ENCODE data around the gene DCC.

The DCC gene

GRCh38 chr18:52537261-52537660 is 197.3 kb downstream of the DCC start:
- no peak overlapping the region for H3K27ac ChIP-seq (ENCODE audit: low read depth, low read length)
- H3K4me3 ChIP-seq (ENCODE audit: low read depth, low read length), result no peak overlapping the region
- no peaks in the 10 kb centered on the region for H3K36me3 ChIP-seq (ENCODE audit: insufficient read depth, low read length)
- no peaks in the 10 kb centered on the region for H3K79me2 ChIP-seq (ENCODE audit: control insufficient read depth, insufficient read depth, low read length, unreplicated experiment)
- H2AFZ ChIP-seq (ENCODE audit: low read length, unreplicated experiment), result no peak overlapping the region
- H3K4me1 ChIP-seq (ENCODE audit: control insufficient read depth, insufficient read depth, low read length, unreplicated experiment), result no peaks in the 10 kb centered on the region
- H3K27me3 ChIP-seq (ENCODE audit: insufficient read depth, low read length), result no peaks in the 10 kb centered on the region

- H3K79me2 ChIP-seq (ENCODE audit: control insufficient read depth, insufficient read depth, low read length, unreplicated experiment), result no peaks in the 10 kb centered on the region
- H2AFZ ChIP-seq (ENCODE audit: low read length, unreplicated experiment), result no peak overlapping the region
- no peak overlapping the region for H3K27ac ChIP-seq (ENCODE audit: low read depth, low read length)
- no peak overlapping the region for H3K4me3 ChIP-seq (ENCODE audit: low read depth, low read length)
- H3K4me1 ChIP-seq (ENCODE audit: control insufficient read depth, insufficient read depth, low read length, unreplicated experiment), result no peaks in the 10 kb centered on the region
- no peaks in the 10 kb centered on the region for H3K36me3 ChIP-seq (ENCODE audit: insufficient read depth, low read length)
- no peaks in the 10 kb centered on the region for H3K27me3 ChIP-seq (ENCODE audit: insufficient read depth, low read length)
These were observed 201.1 kb downstream of the DCC start for GRCh38 chr18:52541056-52541455.

GRCh38 chr18:52544086-52544485 is 204.1 kb downstream of the DCC start:
- H3K27me3 ChIP-seq (ENCODE audit: insufficient read depth, low read length), result no peaks in the 10 kb centered on the region
- no peak overlapping the region for H3K27ac ChIP-seq (ENCODE audit: low read depth, low read length)
- no peaks in the 10 kb centered on the region for H3K4me1 ChIP-seq (ENCODE audit: control insufficient read depth, insufficient read depth, low read length, unreplicated experiment)
- no peaks in the 10 kb centered on the region for H3K36me3 ChIP-seq (ENCODE audit: insufficient read depth, low read length)
- H2AFZ ChIP-seq (ENCODE audit: low read length, unreplicated experiment), result no peak overlapping the region
- H3K4me3 ChIP-seq (ENCODE audit: low read depth, low read length), result no peak overlapping the region
- H3K79me2 ChIP-seq (ENCODE audit: control insufficient read depth, insufficient read depth, low read length, unreplicated experiment), result no peaks in the 10 kb centered on the region

- Histone ChIP-seq H3K27me3 (ENCODE audit: insufficient read depth, low read length) (no peaks in the 10 kb centered on the region), H2AFZ (ENCODE audit: low read length, unreplicated experiment) (no peak overlapping the region), H3K27ac (ENCODE audit: low read depth, low read length) (no peak overlapping the region), H3K4me1 (ENCODE audit: control insufficient read depth, insufficient read depth, low read length, unreplicated experiment) (no peaks in the 10 kb centered on the region), H3K4me3 (ENCODE audit: low read depth, low read length) (no peak overlapping the region), H3K36me3 (ENCODE audit: insufficient read depth, low read length) (no peaks in the 10 kb centered on the region), H3K79me2 (ENCODE audit: control insufficient read depth, insufficient read depth, low read length, unreplicated experiment) (no peaks in the 10 kb centered on the region)
These were observed 206.8 kb downstream of the DCC start for GRCh38 chr18:52546686-52547346.

GRCh38 chr18:52553441-52553840 is 213.4 kb downstream of the DCC start:
- no peak overlapping the region for H3K4me3 ChIP-seq (ENCODE audit: low read depth, low read length)
- H3K36me3 ChIP-seq (ENCODE audit: insufficient read depth, low read length), result no peaks in the 10 kb centered on the region
- H3K79me2 ChIP-seq (ENCODE audit: control insufficient read depth, insufficient read depth, low read length, unreplicated experiment), result no peaks in the 10 kb centered on the region
- no peaks in the 10 kb centered on the region for H3K27me3 ChIP-seq (ENCODE audit: insufficient read depth, low read length)
- no peak overlapping the region for H2AFZ ChIP-seq (ENCODE audit: low read length, unreplicated experiment)
- no peak overlapping the region for H3K27ac ChIP-seq (ENCODE audit: low read depth, low read length)
- no peaks in the 10 kb centered on the region for H3K4me1 ChIP-seq (ENCODE audit: control insufficient read depth, insufficient read depth, low read length, unreplicated experiment)

GRCh38 chr18:52554180-52554579 is 214.2 kb downstream of the DCC start:
- no peak overlapping the region for H3K27ac ChIP-seq (ENCODE audit: low read depth, low read length)

GRCh38 chr18:52567360-52567759 is 227.4 kb downstream of the DCC start:
- no peaks in the 10 kb centered on the region for H3K79me2 ChIP-seq (ENCODE audit: control insufficient read depth, insufficient read depth, low read length, unreplicated experiment)

More at GRCh38 chr18:52554180-52554579, 214.2 kb downstream of the DCC start:
- Histone ChIP-seq H3K4me1 (ENCODE audit: control insufficient read depth, insufficient read depth, low read length, unreplicated experiment) (no peaks in the 10 kb centered on the region), H3K27me3 (ENCODE audit: insufficient read depth, low read length) (no peaks in the 10 kb centered on the region), H3K4me3 (ENCODE audit: low read depth, low read length) (no peak overlapping the region), H3K36me3 (ENCODE audit: insufficient read depth, low read length) (no peaks in the 10 kb centered on the region), H2AFZ (ENCODE audit: low read length, unreplicated experiment) (no peak overlapping the region), H3K79me2 (ENCODE audit: control insufficient read depth, insufficient read depth, low read length, unreplicated experiment) (no peaks in the 10 kb centered on the region)

GRCh38 chr18:52569492-52569891 is 229.5 kb downstream of the DCC start:
- H3K36me3 ChIP-seq (ENCODE audit: insufficient read depth, low read length), result no peaks in the 10 kb centered on the region
- no peaks in the 10 kb centered on the region for H3K4me1 ChIP-seq (ENCODE audit: control insufficient read depth, insufficient read depth, low read length, unreplicated experiment)
- no peak overlapping the region for H2AFZ ChIP-seq (ENCODE audit: low read length, unreplicated experiment)
- H3K27ac ChIP-seq (ENCODE audit: low read depth, low read length), result no peak overlapping the region
- no peaks in the 10 kb centered on the region for H3K27me3 ChIP-seq (ENCODE audit: insufficient read depth, low read length)
- no peak overlapping the region for H3K4me3 ChIP-seq (ENCODE audit: low read depth, low read length)
- H3K79me2 ChIP-seq (ENCODE audit: control insufficient read depth, insufficient read depth, low read length, unreplicated experiment), result no peaks in the 10 kb centered on the region

More at GRCh38 chr18:52567360-52567759, 227.4 kb downstream of the DCC start:
- no peak overlapping the region for H3K27ac ChIP-seq (ENCODE audit: low read depth, low read length)
- H3K36me3 ChIP-seq (ENCODE audit: insufficient read depth, low read length), result no peaks in the 10 kb centered on the region
- H3K27me3 ChIP-seq (ENCODE audit: insufficient read depth, low read length), result no peaks in the 10 kb centered on the region
- H3K4me3 ChIP-seq (ENCODE audit: low read depth, low read length), result no peak overlapping the region
- H3K4me1 ChIP-seq (ENCODE audit: control insufficient read depth, insufficient read depth, low read length, unreplicated experiment), result no peaks in the 10 kb centered on the region
- H2AFZ ChIP-seq (ENCODE audit: low read length, unreplicated experiment), result no peak overlapping the region

- no peaks in the 10 kb centered on the region for H3K79me2 ChIP-seq (ENCODE audit: control insufficient read depth, insufficient read depth, low read length, unreplicated experiment)
- no peak overlapping the region for H2AFZ ChIP-seq (ENCODE audit: low read length, unreplicated experiment)
- no peak overlapping the region for H3K27ac ChIP-seq (ENCODE audit: low read depth, low read length)
- no peaks in the 10 kb centered on the region for H3K4me1 ChIP-seq (ENCODE audit: control insufficient read depth, insufficient read depth, low read length, unreplicated experiment)
- no peaks in the 10 kb centered on the region for H3K27me3 ChIP-seq (ENCODE audit: insufficient read depth, low read length)
- no peak overlapping the region for H3K4me3 ChIP-seq (ENCODE audit: low read depth, low read length)
- H3K36me3 ChIP-seq (ENCODE audit: insufficient read depth, low read length), result no peaks in the 10 kb centered on the region
These were observed 231.0 kb downstream of the DCC start for GRCh38 chr18:52570975-52571374.

- H3K79me2 ChIP-seq (ENCODE audit: control insufficient read depth, insufficient read depth, low read length, unreplicated experiment), result no peaks in the 10 kb centered on the region
- H3K4me3 ChIP-seq (ENCODE audit: low read depth, low read length), result no peak overlapping the region
- no peaks in the 10 kb centered on the region for H3K4me1 ChIP-seq (ENCODE audit: control insufficient read depth, insufficient read depth, low read length, unreplicated experiment)
- H3K36me3 ChIP-seq (ENCODE audit: insufficient read depth, low read length), result no peaks in the 10 kb centered on the region
- H3K27ac ChIP-seq (ENCODE audit: low read depth, low read length), result no peak overlapping the region
- H3K27me3 ChIP-seq (ENCODE audit: insufficient read depth, low read length), result no peaks in the 10 kb centered on the region
- H2AFZ ChIP-seq (ENCODE audit: low read length, unreplicated experiment), result no peak overlapping the region
These were observed 232.3 kb downstream of the DCC start for GRCh38 chr18:52572036-52573000.

GRCh38 chr18:52577795-52578194 is 237.8 kb downstream of the DCC start:
- Histone ChIP-seq H2AFZ (ENCODE audit: low read length, unreplicated experiment) (no peak overlapping the region), H3K27ac (ENCODE audit: low read depth, low read length) (no peak overlapping the region), H3K4me1 (ENCODE audit: control insufficient read depth, insufficient read depth, low read length, unreplicated experiment) (no peaks in the 10 kb centered on the region), H3K36me3 (ENCODE audit: insufficient read depth, low read length) (no peaks in the 10 kb centered on the region), H3K27me3 (ENCODE audit: insufficient read depth, low read length) (no peaks in the 10 kb centered on the region), H3K79me2 (ENCODE audit: control insufficient read depth, insufficient read depth, low read length, unreplicated experiment) (no peaks in the 10 kb centered on the region), H3K4me3 (ENCODE audit: low read depth, low read length) (no peak overlapping the region)

Measured in ACC112 (cell line).